RCC 7860 (cell line): ENCODE data around the gene MED13L.

Experiments
- DNase-seq: peaks from one replicate; pipeline ENCODE4 v3.0.0-alpha.2; 2015; ENCODE audit warnings: low spot score
- FAIRE-seq: peaks from 2 replicates; lab custom pipeline; 2012; peaks lifted over from hg19 to GRCh38; lab: Jason Lieb, UNC

The MED13L gene

GRCh38 chr12:116216022-116216756 lies 61.3 kb downstream of the MED13L start:
- DNase-seq (no peak), FAIRE-seq (no peak)

- DNase-seq (no peak), FAIRE-seq (no peak)
Measured at GRCh38 chr12:116215023-116215422, 62.5 kb downstream of the MED13L start.

GRCh38 chr12:116213885-116214527 lies 63.5 kb downstream of the MED13L start:
- no peak for FAIRE-seq
- DNase-seq, result no peak

GRCh38 chr12:116213014-116213413 lies 64.5 kb downstream of the MED13L start:
- no peak for DNase-seq
- no peak for FAIRE-seq

GRCh38 chr12:116210762-116211161 lies 66.7 kb downstream of the MED13L start:
- FAIRE-seq, result no peak
- no peak for DNase-seq

GRCh38 chr12:116210131-116210530 lies 67.4 kb downstream of the MED13L start:
- DNase-seq (no peak), FAIRE-seq (no peak)

- DNase-seq (no peak), FAIRE-seq (no peak)
Measured at GRCh38 chr12:116209503-116209902, 68.0 kb downstream of the MED13L start.

GRCh38 chr12:116207274-116207673 lies 70.2 kb downstream of the MED13L start:
- no peak for FAIRE-seq
- no peak for DNase-seq

- DNase-seq, result no peak
- no peak for FAIRE-seq
Measured at GRCh38 chr12:116206828-116207227, 70.7 kb downstream of the MED13L start.

- DNase-seq (no peak), FAIRE-seq (no peak)
Measured at GRCh38 chr12:116204785-116205184, 72.7 kb downstream of the MED13L start.

GRCh38 chr12:116204169-116204568 lies 73.3 kb downstream of the MED13L start:
- DNase-seq (no peak), FAIRE-seq (no peak)

- DNase-seq, result no peak
- no peak for FAIRE-seq
Measured at GRCh38 chr12:116202940-116203339, 74.6 kb downstream of the MED13L start.

GRCh38 chr12:116202433-116202832 lies 75.1 kb downstream of the MED13L start:
- DNase-seq (no peak), FAIRE-seq (no peak)

GRCh38 chr12:116201908-116202307 lies 75.6 kb downstream of the MED13L start:
- no peak for FAIRE-seq
- DNase-seq, result no peak

- no peak for DNase-seq
- FAIRE-seq, result no peak
Measured at GRCh38 chr12:116201359-116201758, 76.1 kb downstream of the MED13L start.

- DNase-seq, result no peak
- FAIRE-seq, result no peak
Measured at GRCh38 chr12:116200812-116201211, 76.7 kb downstream of the MED13L start.

GRCh38 chr12:116199160-116199706 lies 78.3 kb downstream of the MED13L start:
- FAIRE-seq, result no peak
- DNase-seq, result no peak

GRCh38 chr12:116196752-116197718 lies 80.5 kb downstream of the MED13L start:
- no peak for FAIRE-seq
- DNase-seq, result no peak

- FAIRE-seq, result no peak
Measured at GRCh38 chr12:116196226-116196625, 81.3 kb downstream of the MED13L start.

GRCh38 chr12:116194935-116195431 lies 82.5 kb downstream of the MED13L start:
- FAIRE-seq (no peak), DNase-seq (no peak)

More at GRCh38 chr12:116196226-116196625, 81.3 kb downstream of the MED13L start:
- no peak for DNase-seq

- FAIRE-seq, result no peak
- no peak for DNase-seq
Measured at GRCh38 chr12:116189692-116190091, 87.8 kb downstream of the MED13L start.
